ENCODE data around the gene ESR1. TPM values are rescaled to one million over a fixed set of nuclear protein-coding genes. Genes with fewer than 3 reads are reported as not detected.
A peak's percentile ranks its signal among the peaks of the same experiment; 100 is the strongest.

Gene ESR1
- total RNA-seq (1 to 10 TPM; 3.6 to 6.8 TPM), polyA plus RNA-seq (1 to 10 TPM in 1 of 2 donors, under 1 TPM in 1; 0.67 to 1.1 TPM)

- H3K27me3 Mint-ChIP-seq = peaks cover 25 to 32% of the 10 kb centered on the region in 2 donors
- ChIA-PET POLR2A (ENCODE audit: partially characterized antibody) (no interaction called here), CTCF (ENCODE audit: partially characterized antibody) (interaction anchor here (1.6 kb wide), 1 partner anchor 119 kb away, joined by 3 read pairs; no protein-coding TSS in a partner anchor)
- Histone ChIP-seq H3K4me1 (ENCODE audit: insufficient read depth, low read length) (peaks cover 9% of the 10 kb centered on the region), H3K27me3 (ENCODE audit: insufficient read depth, low read length) (peaks cover 13% of the 10 kb centered on the region), H3K4me3 (ENCODE audit: low read length in 2 of 2) (no peak within 1 kb of the TSS), H3K27ac (ENCODE audit: low read depth, low read length) (no peak within 1 kb of the TSS), H3K9me3 (ENCODE audit: control insufficient read depth in 1 of 2, low read length in 2 of 2) (no peaks in the 10 kb centered on the region), H3K36me3 (ENCODE audit: insufficient read depth, low read length) (no peaks in the 10 kb centered on the region)
- intact Hi-C loops (cut with micrococcal nuclease) = no loop called here
- H3K36me3 Mint-ChIP-seq = no peaks in the 10 kb centered on the region
- H3K27ac Mint-ChIP-seq = no peak within 1 kb of the TSS
- peaks cover 0 to 3% (median 0%) of the 10 kb centered on the region in 8 donors for H3K9me3 Mint-ChIP-seq
- DNase-seq = peak in 1 of 5 donors; percentile 6
- peak within 1 kb of the TSS; percentile 57 to 80 (median 74) for H3K4me3 Mint-ChIP-seq
- H3K4me1 Mint-ChIP-seq = peaks cover 5 to 15% (median 7%) of the 10 kb centered on the region in 4 donors
Observed at GRCh38 chr6:151807513-151808370, at the start of gene ESR1. TSS of gene ESR1 (plus strand) at chr6:151807682. CDS start at chr6:151807913, 231 bp downstream.

- DNase-seq = no peak
- H3K36me3 ChIP-seq (ENCODE audit: insufficient read depth, low read length) = no peaks in the 10 kb centered on the region
- ChIA-PET POLR2A (ENCODE audit: partially characterized antibody) (no interaction called here), CTCF (ENCODE audit: partially characterized antibody) (interaction anchor here (1.6 kb wide), 1 partner anchor 70 kb away, joined by 3 read pairs; no protein-coding TSS in a partner anchor)
- intact Hi-C loops (cut with micrococcal nuclease) = no loop called here
- H3K27me3 ChIP-seq (ENCODE audit: insufficient read depth, low read length) = no peaks in the 10 kb centered on the region
- H3K27ac ChIP-seq (ENCODE audit: low read depth, low read length) = no peak overlapping the region
- Mint-ChIP-seq H3K27me3 (no peaks in the 10 kb centered on the region), H3K36me3 (no peaks in the 10 kb centered on the region), H3K9me3 (peaks cover 0 to 3% (median 0%) of the 10 kb centered on the region in 8 donors), H3K4me1 (peaks cover 26 to 39% (median 31%) of the 10 kb centered on the region in 4 donors), H3K4me3 (no peak overlapping the region), H3K27ac (peak overlapping the region in 1 of 7 donors; percentile 32)
- peaks cover 20% of the 10 kb centered on the region for H3K4me1 ChIP-seq (ENCODE audit: insufficient read depth, low read length)
- no peaks in the 10 kb centered on the region for H3K9me3 ChIP-seq (ENCODE audit: control insufficient read depth in 1 of 2, low read length in 2 of 2)
- no peak overlapping the region for H3K4me3 ChIP-seq (ENCODE audit: low read length in 2 of 2)
Observed at GRCh38 chr6:151760486-151760885, 47.0 kb upstream of the ESR1 start.

GRCh38 chr6:151761851-151762250, 45.6 kb upstream of the ESR1 start:
- no peaks in the 10 kb centered on the region for H3K9me3 Mint-ChIP-seq
- H3K36me3 Mint-ChIP-seq = no peaks in the 10 kb centered on the region
- CTCF ChIA-PET (ENCODE audit: partially characterized antibody) = interaction anchor here (1.3 kb wide), 1 partner anchor 10 kb away, joined by 3 read pairs; no protein-coding TSS in a partner anchor
- H3K27ac Mint-ChIP-seq = no peak overlapping the region
- POLR2A ChIA-PET (ENCODE audit: partially characterized antibody) = no interaction called here
- Histone ChIP-seq H3K4me3 (ENCODE audit: low read length in 2 of 2) (no peak overlapping the region), H3K36me3 (ENCODE audit: insufficient read depth, low read length) (no peaks in the 10 kb centered on the region), H3K9me3 (ENCODE audit: control insufficient read depth in 1 of 2, low read length in 2 of 2) (no peaks in the 10 kb centered on the region), H3K27ac (ENCODE audit: low read depth, low read length) (no peak overlapping the region), H3K4me1 (ENCODE audit: insufficient read depth, low read length) (peaks cover 20% of the 10 kb centered on the region), H3K27me3 (ENCODE audit: insufficient read depth, low read length) (no peaks in the 10 kb centered on the region)
- peaks cover 24 to 34% (median 29%) of the 10 kb centered on the region in 4 donors for H3K4me1 Mint-ChIP-seq
- no peak for DNase-seq
- H3K4me3 Mint-ChIP-seq = no peak overlapping the region
- intact Hi-C loops (cut with micrococcal nuclease) = no loop called here
- H3K27me3 Mint-ChIP-seq = no peaks in the 10 kb centered on the region

GRCh38 chr6:151762817-151763216, 44.7 kb upstream of the ESR1 start:
- ChIA-PET CTCF (ENCODE audit: partially characterized antibody) (interaction anchor here (1.3 kb wide), 1 partner anchor 11 kb away, joined by 3 read pairs; no protein-coding TSS in a partner anchor), POLR2A (ENCODE audit: partially characterized antibody) (no interaction called here)

GRCh38 chr6:151763303-151763702, 44.2 kb upstream of the ESR1 start:
- peaks cover 10 to 19% (median 15%) of the 10 kb centered on the region in 4 donors for H3K4me1 Mint-ChIP-seq
- no peak for DNase-seq
- no peaks in the 10 kb centered on the region for H3K36me3 ChIP-seq (ENCODE audit: insufficient read depth, low read length)
- peak overlapping the region in 6 of 8 donors; percentile 3 to 73 (median 40) for H3K4me3 Mint-ChIP-seq
- intact Hi-C loops (cut with micrococcal nuclease) = no loop called here
- CTCF ChIA-PET (ENCODE audit: partially characterized antibody) = no interaction called here
- POLR2A ChIA-PET (ENCODE audit: partially characterized antibody) = no interaction called here
- H3K4me3 ChIP-seq (ENCODE audit: low read length in 2 of 2) = no peak overlapping the region
- H3K27ac Mint-ChIP-seq = peak overlapping the region in 3 of 7 donors; percentile 1 to 69 (median 23)
- H3K9me3 ChIP-seq (ENCODE audit: control insufficient read depth in 1 of 2, low read length in 2 of 2) = no peaks in the 10 kb centered on the region
- no peak overlapping the region for H3K27ac ChIP-seq (ENCODE audit: low read depth, low read length)
- H3K27me3 Mint-ChIP-seq = no peaks in the 10 kb centered on the region
- H3K9me3 Mint-ChIP-seq = no peaks in the 10 kb centered on the region
- H3K27me3 ChIP-seq (ENCODE audit: insufficient read depth, low read length) = no peaks in the 10 kb centered on the region
- H3K4me1 ChIP-seq (ENCODE audit: insufficient read depth, low read length) = peaks cover 5% of the 10 kb centered on the region
- H3K36me3 Mint-ChIP-seq = no peaks in the 10 kb centered on the region

More at GRCh38 chr6:151762817-151763216, 44.7 kb upstream of the ESR1 start:
- Histone ChIP-seq H3K36me3 (ENCODE audit: insufficient read depth, low read length) (no peaks in the 10 kb centered on the region), H3K4me1 (ENCODE audit: insufficient read depth, low read length) (peaks cover 10% of the 10 kb centered on the region), H3K9me3 (ENCODE audit: control insufficient read depth in 1 of 2, low read length in 2 of 2) (no peaks in the 10 kb centered on the region), H3K4me3 (ENCODE audit: low read length in 2 of 2) (no peak overlapping the region), H3K27me3 (ENCODE audit: insufficient read depth, low read length) (no peaks in the 10 kb centered on the region), H3K27ac (ENCODE audit: low read depth, low read length) (no peak overlapping the region)
- no peaks in the 10 kb centered on the region for H3K27me3 Mint-ChIP-seq
- DNase-seq = no peak
- no peak overlapping the region for H3K4me3 Mint-ChIP-seq
- no peaks in the 10 kb centered on the region for H3K36me3 Mint-ChIP-seq
- H3K4me1 Mint-ChIP-seq = peaks cover 14 to 24% (median 19%) of the 10 kb centered on the region in 4 donors
- H3K27ac Mint-ChIP-seq = peak overlapping the region in 2 of 7 donors; percentile 1 to 23
- intact Hi-C loops (cut with micrococcal nuclease) = no loop called here
- no peaks in the 10 kb centered on the region for H3K9me3 Mint-ChIP-seq

DNA sequence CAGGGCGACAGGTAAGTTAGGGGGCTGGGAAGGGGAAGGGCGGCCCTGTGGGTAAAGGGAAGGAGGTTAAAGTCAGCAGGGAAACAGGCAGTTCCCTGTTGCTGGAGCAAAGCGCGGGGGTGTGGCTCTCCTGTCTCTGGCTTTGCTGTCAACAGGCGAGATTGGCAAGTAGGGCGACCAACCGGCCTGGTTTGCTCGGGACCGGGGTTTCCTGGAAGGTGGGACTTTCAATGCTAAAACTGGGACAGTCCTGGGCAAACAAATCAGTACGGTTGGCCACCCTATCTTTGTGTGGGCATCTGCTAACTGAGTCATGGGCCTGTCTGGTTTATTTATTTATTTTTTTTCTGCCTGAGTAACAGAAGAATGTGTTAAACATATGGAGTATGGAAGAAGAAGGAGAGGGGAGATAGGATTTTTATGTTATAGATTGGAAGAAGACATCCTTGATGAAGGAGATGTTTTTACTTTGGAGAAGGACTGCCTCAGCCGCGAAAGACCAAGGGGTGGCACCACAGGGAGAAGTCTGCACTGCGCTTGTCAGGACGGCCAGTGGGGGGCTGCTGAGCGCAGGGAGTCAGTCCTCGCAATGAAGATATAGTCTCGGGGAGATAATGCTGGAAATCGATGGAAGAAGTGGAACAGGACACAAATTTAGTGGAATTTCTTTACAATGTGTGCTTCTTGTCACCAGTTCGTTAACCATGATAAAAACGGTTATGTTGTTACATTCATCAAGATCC, 43.4 kb upstream of the ESR1 start:
- intact Hi-C loops (cut with micrococcal nuclease) = loop anchor here (2.0 kb wide), 1 partner anchor 73 kb away; no protein-coding TSS in a partner anchor
- Mint-ChIP-seq H3K4me3 (peak overlapping the region in 7 of 8 donors; percentile 3 to 73 (median 15)), H3K9me3 (no peaks in the 10 kb centered on the region), H3K36me3 (no peaks in the 10 kb centered on the region), H3K27ac (peak overlapping the region in 4 of 7 donors; percentile 4 to 69 (median 48)), H3K4me1 (peaks cover 7 to 13% (median 11%) of the 10 kb centered on the region in 4 donors), H3K27me3 (no peaks in the 10 kb centered on the region)
- H3K27me3 ChIP-seq (ENCODE audit: insufficient read depth, low read length) = no peaks in the 10 kb centered on the region
- no peak overlapping the region for H3K27ac ChIP-seq (ENCODE audit: low read depth, low read length)
- H3K4me3 ChIP-seq (ENCODE audit: low read length in 2 of 2) = no peak overlapping the region
- no peaks in the 10 kb centered on the region for H3K9me3 ChIP-seq (ENCODE audit: control insufficient read depth in 1 of 2, low read length in 2 of 2)
- POLR2A ChIA-PET (ENCODE audit: partially characterized antibody) = no interaction called here
- H3K4me1 ChIP-seq (ENCODE audit: insufficient read depth, low read length) = no peaks in the 10 kb centered on the region
- no peaks in the 10 kb centered on the region for H3K36me3 ChIP-seq (ENCODE audit: insufficient read depth, low read length)
- peak in 1 of 5 donors; percentile 9 for DNase-seq
- CTCF ChIA-PET (ENCODE audit: partially characterized antibody) = interaction anchor here (1.2 to 2.4 kb wide), 7 partner anchors 11 to 537 kb away, joined by 3 to 17 read pairs (median 5); no protein-coding TSS in a partner anchor
